NCI-H82 (cell line): ENCODE results near the gene YWHAH.

Experiments used
- DNase-seq: peaks from one replicate; lab custom pipeline; 2025; lab: John Stamatoyannopoulos, UW

Gene YWHAH

DNA sequence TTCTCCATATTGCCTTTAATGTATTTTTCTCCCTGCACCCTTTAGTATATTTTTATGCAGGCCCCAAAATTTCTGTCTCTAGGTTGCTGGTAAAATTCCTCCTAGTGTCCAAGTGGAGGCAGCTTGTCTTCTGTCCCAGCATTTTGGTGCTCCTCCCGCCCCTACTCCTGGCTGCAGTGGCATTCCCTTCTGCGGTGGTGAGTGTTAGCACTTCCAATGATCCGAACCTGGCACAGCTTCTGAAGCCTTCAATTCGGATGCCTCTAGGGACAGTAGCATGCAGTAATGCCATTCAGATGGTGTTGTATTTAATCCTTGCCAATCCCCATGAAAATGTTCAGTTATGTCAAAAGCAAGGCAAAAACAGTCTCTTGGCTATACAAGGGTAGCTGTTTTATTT, 5.9 kb downstream of the YWHAH start:
- no peak for DNase-seq

DNA sequence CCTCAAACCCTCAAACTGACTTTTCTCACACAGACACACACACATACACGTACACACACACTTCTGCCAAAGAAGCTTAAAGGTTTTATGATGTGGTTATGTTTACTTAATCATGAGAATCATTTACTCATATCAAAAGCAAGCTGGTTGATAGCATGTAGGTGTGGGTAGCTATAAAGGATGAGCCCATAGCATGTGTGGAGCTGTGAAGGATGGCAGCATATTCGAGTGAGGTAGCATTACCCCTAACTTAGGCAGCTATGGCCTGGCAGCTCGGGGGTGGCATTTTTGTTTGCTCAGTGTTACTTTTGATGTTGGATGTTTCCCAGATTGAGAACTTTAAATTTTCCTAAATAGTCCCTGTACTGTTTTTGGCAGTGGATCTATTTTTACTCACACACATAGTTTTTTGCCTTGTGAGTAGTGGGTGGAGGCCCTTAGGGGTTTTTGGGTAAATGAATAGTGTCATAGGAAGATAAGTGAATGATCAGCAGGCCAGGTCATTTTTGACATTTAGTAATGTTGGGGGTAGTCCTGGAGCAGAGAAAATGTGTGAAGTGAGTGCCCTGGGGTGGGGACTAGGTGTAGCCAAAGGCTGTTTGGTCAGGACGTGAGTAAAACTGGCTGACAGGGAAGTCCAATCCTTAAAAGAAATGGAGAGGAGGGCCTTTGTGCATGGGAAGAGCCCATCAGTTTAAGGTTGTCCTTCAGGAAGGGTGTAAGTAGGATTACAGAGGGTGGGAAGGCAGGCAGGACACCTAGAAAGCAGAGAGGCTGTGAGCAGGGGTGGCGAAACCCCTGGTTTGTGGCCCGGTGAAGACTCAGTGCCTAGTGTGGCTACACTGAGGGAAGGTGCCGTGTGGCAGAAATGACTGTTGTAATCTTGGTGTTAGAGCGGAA, 7.1 kb downstream of the YWHAH start:
- DNase-seq: no peak

DNA sequence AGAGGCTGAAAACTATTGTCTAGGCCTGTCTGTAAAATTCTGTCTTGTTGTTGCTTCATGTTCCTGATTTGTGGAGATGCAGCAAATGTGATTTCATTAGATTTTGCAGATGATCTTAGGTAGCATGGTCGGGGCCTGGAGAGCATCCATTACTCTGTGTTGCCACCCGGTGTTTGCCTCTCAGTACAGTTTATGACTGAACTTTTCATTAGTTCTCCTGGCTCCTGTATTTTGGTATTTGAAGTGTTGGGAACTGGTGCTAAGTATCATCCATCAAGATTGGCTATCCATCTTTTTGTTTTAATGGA, 7.7 kb downstream of the YWHAH start:
- DNase-seq: no peak

DNA sequence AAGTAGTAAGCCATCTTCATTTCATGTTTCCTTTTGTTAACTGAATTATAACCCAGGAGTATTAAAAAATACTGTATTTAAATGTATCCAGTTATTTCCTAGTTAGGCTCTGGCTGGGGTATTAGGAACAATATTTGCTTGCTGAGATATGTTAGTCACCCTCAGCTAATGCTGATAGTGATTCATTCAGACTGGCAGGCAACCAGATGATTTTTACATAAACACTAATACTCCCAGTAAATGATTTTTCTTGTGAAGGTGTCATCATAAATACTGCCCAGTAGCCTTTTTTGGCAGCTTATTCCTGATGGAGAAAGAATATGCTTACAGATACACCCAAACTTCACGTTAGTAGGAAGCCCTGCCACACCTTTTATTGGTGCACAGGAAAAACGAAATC, 8.1 kb downstream of the YWHAH start:
- DNase-seq: no peak

DNA sequence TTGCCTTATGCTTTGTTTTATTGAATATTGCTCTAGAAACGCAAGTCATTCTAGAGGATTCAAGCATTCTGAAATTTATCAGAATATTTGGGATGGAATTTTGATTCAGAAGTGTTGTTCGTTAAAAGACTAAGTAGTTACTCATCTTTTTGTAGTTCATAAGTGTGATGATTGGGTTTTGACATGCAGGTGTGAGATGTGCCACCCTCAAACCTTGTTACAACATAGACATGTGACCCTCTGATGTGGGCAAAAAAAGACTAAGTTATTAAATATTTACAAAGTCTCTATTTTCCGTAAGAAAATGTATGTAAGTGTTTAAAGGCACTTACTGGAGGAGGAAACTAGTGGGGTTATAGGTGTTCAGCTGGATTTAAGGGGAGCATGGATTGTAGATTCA, 8.9 kb downstream of the YWHAH start:
- no peak for DNase-seq

DNA sequence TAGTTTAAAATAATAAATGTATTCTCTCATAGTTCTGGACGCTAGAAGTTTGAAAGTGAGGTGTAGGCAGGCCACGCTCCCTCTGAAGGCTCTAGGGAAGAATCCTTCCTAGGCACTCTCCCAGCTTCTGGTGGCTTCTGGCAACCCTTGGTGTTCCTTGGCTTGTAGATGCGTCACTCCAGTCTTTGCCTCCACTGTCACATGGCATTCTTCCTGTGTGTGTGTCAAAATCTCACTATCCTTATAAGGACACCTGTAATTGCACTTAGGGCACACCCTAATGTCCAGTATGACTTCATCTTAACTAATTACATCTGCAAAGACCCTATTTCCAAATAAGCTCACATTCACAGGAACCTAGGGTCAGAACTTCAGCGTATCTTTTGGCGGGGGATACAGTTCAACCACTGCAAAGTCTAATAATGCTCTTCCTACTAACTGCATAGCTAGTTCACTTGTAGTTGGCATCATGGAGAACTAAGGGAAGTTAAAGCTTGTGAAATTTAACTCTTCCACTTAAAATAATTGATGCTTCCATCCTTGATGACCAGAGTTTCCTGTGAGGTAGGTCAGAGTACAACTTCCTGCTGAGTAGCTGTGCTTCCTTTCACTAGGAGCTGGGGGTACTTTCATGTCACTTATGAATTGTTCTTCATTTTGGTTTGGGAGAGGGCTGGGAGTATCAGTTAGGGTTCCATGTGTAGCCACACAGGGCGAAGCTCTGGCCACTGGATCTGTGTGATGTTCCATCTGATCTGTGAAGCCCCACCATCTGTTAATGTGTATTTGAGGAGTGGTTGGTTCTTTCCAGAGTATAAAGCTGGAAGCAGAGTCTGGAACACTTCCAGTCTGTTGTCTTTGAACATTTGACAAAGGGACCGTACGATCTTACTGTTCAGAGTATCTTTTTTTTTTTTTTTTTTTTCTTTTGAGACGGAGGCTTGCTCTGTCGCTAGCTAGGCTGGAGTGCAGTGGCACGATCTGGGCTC, 10.5 kb downstream of the YWHAH start:
- DNase-seq: no peak

DNA sequence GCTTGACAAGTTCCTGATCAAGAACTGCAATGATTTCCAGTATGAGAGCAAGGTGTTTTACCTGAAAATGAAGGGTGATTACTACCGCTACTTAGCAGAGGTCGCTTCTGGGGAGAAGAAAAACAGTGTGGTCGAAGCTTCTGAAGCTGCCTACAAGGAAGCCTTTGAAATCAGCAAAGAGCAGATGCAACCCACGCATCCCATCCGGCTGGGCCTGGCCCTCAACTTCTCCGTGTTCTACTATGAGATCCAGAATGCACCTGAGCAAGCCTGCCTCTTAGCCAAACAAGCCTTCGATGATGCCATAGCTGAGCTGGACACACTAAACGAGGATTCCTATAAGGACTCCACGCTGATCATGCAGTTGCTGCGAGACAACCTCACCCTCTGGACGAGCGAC, 12.0 kb downstream of the YWHAH start:
- DNase-seq: no peak

DNA sequence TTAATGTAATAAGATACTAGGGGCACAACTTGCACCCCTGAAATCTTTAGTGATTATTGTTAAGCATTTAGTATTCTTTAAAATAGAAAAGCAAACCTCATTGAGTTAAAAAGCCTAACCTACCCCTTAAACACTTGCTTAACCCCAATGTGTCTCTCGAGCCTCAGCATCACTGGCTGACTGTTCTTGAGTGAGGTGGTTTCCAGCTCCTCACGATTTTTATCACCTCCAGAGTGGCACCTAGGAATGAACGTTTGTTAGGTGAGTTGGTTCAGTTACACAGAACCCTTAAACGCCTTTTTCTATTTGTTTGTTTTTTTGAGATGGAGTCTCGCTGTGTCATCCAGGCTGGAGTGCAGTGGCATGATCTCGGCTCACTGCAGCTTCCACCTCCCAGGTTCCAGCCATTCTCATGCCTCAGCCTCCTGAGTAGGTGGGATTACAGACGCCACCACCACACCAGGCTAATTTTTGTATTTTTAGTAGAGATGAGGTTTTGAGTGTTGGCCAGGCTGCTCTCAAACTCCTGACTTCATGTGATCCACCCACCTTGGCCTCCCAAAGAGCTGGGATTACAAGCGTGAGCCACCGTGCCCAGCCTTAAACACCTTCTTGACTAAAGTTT, 13.7 kb downstream of the YWHAH start:
- DNase-seq: no peak

DNA sequence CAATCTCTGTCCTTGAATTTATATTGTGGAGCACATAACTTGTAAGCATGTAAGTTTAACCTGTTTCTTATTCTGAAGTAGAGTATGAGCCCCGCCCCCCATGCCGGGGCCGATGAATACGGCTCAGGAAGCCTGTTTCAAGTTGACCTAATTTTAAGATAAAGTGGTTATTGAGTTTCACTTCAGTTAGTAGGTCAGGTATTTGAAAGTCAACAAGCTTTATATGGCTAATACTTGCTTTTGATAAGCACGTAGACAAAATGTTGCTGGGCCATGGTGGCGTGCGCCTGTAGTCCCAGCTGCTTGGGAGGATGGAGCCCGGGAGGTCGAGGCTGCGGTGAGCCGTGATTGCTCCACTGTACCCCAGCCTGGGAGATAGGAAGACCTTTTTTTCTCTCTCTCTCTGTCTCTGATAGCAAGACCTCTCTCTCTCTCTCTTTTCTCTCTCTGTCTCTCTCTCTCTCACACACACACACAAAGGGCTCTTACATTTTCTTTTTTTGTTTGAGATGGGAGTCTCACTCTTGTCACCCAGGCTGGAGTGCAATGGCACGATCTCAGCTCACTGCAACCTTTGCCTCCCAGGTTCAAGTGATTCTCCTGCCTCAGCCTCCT, 14.4 kb downstream of the YWHAH start:
- no peak for DNase-seq

DNA sequence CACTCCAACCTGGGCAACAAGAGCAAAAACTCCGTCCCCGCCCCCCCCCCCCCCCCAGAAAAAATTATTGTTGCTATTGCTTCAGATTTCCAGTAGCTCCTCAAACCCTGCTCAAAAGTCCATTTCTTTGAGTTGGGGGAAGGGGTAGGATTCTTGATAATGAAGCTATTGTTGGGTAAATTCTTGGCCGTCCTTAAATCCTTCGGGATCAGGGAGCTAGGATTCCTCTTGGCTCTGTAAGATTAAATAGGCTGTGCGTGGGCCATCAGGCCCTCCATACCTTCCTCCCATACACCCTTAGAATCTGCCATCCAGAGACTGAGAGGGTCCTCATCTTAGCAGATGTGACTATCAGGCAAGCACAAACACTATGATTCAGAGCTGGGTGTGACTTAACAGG, 16.4 kb downstream of the YWHAH start:
- DNase-seq: no peak

DNA sequence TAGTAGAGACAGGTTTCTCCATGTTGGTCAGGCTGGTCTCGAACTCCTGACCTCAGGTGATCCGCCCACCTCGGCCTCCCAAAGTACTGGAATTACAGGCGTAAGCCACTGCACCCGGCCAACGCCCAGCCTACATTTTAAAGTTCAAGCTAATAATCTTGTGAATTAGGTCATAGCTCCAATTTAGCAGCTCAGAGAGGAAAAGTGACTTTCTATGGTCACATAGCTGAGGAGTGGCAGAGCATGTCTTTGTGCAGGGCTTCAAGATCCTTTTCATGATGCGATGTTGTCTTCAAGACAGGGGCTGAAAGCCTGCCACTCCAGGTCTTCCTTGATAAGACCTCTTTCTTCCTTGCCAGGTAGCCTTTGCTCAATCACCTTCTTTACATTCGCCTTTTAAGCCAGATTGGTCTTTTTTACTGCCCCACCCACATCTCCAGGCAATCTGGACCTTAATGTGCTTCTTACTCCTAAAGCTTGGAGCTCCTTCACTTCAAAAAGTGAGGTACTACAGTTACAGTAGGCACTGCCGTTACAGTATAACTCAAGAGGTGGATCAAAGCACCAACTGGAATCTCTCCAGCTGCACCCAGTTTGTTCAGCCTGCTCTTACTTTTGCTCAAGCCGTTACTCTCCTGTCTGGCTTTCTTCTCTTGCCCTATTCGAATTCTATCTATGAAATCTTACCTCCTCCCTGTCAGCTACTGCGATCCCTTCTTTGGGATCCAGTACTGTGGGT, 18.2 kb downstream of the YWHAH start:
- DNase-seq: no peak

DNA sequence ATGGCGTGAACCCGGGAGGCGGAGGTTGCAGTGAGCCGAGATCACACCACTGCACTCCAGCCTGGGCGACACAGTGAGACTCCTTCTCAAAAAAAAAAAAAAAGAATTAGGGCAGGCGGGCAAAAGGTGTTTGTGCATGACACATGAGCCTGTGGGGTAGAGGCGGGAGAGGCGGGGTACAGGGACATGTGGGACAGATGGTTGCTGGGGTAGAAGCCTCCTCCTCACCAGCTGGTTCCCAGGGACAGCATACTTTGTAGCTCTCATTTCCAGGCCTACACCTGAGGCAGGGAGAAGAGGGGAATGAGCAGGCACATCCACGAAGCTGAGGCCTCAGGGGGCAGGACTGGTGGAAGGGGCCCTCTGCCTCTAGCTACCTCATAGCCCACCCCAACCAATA, 23.7 kb downstream of the YWHAH start:
- peak; percentile 7 for DNase-seq

DNA sequence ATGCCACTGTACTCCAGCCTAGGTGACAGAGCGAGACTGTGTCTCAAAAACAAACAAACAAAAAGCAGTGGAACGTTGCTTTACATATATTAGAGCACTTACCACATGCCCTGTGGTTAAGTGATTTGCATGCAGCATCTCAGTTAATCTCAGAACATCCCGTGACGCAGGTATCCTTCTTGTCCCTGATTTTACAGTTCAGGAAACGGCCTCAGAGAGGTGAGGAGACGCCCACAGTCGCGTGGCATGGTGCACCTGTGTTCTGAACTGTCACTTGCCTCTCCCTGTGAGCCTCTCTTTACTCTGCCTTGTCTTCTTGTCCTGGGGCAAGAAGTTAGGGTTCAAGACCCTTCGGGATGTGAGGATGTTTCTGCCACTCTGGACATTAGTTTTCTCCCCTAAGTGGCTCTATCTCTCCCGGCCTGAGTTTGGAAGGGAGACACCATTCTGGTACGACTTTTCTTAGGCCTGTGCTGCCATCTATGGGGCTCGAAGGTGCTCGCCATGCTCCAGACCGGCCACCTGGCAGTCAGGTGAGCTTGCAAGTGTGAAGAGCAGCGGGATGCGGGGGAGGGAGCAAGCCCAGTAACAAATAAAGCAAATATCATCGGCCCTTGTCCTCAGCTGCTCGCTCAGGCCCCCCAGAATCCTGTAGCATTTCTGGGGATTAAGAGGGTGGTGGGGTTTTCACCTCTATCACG, 25.6 kb downstream of the YWHAH start:
- peak; percentile 72 for DNase-seq

DNA sequence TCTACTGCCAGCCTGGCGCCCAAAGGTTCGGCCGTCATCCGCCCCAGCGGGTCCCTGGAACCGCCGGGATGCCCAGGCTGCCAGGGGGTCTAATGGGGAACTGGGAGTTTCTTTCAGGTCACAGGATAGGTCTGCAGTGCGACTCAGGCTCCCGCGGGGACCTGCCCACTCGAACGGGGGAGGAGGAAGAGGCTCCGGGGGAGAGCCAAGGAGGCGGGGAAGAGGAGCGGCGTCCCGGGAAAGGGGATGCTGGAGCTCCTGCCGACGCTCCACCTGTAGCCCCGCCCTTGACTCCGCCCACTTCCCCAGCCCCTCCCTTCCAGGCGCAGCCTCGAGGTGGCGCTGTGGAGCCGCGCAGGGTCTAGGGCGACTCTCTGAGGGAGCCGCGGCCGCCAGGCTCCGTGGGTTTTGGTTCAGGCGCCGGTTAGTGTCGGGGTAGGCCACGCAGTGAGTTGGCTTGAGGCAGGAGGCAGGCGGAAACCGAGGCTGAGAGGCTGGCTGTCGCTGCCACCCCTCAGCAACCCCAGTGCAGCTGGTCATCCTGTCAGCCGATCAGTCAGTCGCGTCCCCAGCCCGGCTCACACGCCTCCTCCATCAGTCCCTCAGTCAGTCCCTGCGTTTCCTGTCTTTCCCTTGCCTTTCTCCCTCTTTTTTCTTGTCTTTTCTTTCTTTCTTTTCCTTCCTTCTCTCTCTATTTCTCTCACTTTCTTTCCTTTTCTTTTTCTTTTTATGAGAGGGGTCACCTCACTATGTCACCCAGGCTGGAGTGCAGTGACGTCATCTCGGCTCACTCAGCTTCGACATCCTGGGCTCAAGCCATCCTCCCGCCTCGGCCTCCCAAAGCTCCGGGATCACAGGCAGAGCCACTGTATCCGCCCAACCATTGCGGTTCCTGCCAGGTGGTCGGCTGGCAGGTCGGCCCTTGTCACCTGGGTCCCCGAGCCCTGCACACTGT, 26.4 kb downstream of the YWHAH start:
- peak; percentile 79 for DNase-seq

DNA sequence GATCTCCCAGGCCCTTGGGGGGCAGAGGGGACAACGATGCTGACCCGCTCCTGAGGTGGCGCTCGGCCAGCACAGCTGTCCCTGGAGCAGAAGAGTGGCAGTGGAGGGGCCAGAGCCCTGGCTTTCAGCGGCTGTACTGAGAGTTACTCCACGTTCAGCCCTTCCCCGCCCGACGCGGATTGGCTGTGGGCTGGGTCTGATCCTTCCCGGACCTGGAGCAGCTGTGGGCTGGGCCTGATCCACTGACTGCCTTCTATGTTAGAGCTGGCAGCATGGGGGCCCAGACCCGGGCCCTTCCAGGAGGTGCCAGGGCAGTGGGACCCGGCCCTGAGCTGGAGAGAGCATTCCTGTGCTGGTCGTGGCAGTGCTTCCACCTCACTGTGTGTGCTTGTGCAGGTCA, 27.8 kb downstream of the YWHAH start:
- DNase-seq: no peak

DNA sequence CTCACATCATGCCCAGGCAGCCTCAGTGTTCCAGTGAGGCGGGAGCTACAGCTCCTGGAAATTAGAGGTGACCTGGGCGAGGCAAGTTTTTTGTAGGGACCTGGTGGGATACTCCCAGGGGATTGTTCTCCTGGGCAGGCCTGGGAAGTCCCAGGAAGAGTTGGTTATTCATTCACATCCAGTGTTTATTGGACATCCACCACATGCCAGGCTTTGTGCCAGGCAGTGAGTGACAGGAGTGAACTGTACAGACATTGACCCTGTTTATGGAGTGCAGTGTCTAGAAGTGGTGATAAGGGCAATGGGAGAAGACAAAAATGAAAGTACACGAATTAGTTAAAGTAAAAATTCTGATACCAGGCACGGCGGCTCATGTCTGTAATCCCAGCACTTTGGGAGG, 29.4 kb downstream of the YWHAH start:
- DNase-seq: no peak

DNA sequence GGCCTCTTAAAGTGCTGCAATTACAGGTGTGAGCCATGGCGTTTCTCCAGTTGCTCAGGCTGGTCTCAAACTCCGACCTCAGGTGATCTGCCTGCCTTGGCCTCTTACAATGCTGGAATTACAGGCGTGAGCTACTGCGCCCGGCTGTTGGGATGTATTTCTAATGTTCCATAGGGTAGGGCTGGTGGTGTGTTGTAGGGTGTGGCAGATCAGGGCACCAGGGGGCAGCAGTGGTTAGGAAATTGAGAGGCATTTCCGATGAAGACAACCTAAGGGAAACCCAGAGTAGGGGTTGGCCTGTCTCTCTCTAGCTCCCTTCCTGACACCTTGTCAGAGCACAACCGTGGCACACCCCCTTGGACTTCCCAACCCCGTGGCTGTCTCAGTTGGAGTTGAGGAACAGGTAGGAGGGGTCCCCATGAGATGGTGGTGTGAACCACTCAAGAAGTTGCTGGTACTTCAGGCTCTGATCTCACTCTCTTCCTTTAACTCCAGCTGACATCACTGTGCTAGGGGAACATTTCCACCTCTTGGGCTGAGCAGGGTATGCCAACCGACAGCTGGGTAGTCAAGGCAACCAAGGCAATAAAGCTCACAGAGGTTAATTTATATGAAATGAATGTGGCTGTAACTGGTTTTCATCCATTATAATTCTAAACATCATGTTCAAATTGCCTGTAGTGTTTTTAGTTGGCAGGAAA, 33.0 kb downstream of the YWHAH start:
- DNase-seq: peak; percentile 82

DNA sequence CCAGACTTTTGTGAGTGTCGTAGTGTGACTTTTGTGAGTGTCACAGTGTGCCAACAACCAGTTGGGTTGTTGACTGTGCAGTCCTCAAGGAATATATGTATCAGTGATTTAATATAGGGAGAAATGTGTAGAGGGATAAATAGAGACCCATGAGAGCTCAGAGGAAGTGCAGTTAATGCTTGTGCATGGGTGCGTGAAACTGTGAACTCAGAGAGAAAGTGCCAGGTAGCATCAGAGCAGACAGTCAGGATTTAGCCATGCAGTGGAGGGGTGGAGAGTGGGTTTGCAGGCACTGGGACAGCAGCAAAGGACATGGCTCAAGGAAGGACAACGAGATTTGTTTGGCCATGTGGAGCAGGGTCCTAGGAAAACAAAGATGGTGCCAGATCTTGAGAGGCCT, 33.6 kb downstream of the YWHAH start:
- DNase-seq: no peak

DNA sequence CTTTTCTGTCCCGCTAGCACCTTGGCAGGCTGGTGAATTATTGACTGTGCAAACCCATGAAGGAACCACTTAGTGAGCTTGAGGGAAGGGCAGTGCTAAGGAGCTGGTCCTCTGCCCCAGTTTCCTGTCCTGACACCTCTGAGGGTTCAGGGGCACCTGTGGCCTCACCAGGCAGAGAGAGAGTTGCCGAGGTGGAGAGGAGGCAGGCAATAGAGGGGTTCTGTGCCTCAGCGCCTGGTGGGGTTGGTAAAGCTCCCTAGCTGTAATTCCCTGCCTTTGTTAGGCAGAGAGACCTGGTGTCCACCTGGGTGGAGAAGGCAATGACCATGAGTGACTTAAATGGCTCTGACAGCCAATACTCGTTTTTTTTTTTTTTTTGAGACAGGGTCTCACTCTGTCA, 36.3 kb downstream of the YWHAH start:
- DNase-seq: no peak
